CD4-positive, alpha-beta T cell treated with Interleukin-15 for 4 hours (primary cell): ENCODE data around the gene MEAF6.

Experiments used
- DNase-seq: peaks from one replicate; pipeline ENCODE4 v3.0.0-alpha.2; 2020; ENCODE audit warnings: low spot score

Gene MEAF6

DNA sequence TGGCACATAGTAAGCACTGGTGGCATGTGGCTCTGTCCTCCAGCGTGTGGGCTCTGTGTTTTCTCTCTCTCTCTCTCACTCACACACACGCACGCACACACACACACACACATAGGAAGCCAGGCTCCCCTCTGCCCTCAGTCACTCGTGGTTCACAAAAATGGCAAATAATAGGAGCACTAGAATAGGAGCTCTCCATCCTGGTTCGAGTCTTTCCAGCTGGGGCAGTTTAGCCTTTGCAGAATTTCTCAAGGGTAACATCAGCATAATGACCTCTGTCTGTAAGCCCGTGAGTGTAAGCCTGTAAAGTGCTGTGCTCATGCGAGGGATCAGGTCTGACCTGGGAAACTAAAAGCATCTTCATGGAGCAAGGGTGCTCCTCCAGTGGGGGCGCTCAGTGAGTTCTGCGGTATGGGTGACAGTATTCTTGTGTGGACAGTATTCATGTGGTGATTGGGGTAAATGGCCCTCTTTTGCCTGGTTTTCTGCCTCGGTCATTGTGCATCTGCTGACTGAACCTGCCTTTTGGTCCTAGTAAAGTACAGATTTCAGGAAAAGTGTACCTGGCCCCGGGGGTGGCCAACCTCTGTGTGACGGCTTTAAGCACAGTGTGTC, 41.0 kb downstream of the MEAF6 start:
- DNase-seq = peak; percentile 47

DNA sequence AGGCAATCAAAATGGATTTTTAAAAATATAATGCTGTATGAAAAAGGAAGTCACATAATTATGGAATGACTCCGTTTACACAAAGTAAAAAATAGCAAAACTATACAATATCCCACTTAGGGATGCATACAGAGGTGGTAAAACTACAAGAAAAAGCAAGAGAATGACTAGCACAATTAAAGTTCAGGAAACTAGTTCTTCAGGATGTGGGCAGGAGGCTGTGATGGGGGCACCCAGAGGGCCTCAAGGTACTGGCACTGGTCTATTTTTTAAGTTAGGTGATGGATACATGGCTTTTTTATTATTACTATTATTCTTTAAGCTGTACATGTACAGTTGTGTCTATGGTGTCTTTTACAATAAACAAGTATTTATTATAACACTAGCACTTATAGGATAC, 41.6 kb downstream of the MEAF6 start:
- DNase-seq = no peak

DNA sequence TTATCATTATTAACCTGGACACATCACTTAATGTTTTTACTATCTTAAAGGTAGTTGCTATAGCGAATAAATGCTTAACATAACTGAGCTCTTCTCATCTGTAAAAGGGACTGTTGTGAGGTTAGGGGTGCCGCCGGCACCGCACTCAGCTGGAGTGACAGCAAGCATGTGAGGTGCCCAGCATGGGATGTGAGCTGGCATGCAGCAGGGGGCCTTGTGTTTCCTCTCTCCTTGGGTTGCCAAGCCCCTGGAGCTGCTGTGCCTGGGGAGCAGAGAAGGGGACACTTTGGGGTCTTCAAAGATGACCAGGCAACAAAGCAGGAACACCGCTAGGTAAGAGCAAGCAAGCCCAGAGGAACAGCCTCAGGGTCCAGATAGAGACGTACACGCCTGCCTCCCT, 42.3 kb downstream of the MEAF6 start:
- DNase-seq = no peak

DNA sequence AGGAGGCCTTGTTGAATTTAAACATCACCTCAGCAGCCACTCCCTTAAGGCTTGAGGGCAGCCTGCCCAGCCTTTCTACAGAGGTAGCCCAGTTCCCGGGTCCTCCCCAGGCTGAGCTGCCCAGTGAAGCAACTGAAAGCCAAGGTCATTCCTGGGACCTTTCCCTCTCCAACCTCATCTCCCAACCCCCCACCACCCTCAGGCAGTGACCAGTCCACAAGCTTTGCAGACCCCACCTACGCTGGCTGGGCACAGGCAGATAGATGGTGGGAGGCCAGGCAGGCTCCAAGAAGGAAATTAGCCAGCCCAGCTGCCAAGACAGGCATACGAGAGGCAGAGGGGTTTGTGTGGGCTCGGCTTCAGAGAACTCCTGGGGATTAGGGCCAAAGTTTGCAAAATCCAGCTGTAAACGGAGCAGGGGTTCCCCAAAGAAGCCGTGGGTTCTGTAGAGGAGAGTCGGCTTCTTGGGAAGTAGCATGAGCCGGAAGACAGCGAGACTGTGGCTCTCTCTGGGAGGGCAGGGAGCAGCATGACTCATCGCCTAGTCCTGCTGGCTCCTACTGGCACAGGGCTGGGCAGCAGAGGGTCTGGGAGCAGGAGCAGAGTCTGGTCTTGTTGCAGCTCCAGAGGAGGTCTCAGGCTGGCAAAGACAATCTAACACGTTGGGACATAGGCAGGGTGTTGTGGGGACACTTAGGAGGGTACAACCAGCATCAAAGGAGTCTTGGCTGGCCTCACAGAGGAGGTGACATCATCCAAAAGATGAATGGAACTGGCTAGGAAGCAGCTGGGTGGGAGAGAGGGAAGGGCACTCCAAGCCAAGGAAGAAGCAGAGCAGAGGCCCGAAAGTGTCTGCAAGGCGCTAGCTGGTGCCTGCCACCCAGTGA, 43.0 kb downstream of the MEAF6 start:
- no peak for DNase-seq

DNA sequence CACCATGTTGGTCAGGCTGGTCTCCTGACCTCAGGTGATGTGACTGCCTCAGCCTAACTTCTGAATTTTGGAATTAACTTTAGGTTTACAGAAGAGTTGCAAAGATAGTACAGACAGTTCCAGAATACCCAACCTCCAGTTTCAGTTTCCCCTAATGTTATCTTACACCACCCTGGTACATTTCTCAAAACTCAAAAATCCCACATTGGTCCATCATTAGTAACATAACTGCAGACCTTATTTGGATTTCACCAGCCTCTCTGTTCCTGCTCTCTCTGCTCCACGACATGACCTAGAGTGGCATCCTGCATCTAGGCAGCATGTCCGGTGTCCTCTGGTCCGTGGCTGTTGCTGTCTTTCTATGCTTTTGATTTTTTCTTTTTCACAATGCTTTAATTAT, 45.2 kb downstream of the MEAF6 start:
- DNase-seq = no peak

DNA sequence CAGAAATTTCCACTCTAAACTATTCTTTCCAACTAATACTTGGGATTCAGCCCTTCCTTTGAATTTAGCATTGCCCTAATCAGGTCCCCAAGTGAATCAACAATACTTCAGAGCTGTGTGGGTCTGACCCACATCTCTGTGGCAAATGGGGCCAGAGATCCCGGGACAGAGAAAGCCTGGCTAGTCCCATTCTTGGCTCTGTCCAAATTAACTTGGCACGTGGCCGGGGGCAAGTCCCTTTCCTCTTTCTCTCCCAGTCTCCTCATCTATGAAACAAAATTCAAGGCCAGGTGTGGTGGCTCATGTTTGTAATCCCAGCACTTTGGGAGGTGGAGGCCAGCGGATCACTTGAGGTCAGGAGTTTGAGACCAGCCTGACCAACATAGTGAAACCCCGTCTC, 46.5 kb downstream of the MEAF6 start:
- no peak for DNase-seq

DNA sequence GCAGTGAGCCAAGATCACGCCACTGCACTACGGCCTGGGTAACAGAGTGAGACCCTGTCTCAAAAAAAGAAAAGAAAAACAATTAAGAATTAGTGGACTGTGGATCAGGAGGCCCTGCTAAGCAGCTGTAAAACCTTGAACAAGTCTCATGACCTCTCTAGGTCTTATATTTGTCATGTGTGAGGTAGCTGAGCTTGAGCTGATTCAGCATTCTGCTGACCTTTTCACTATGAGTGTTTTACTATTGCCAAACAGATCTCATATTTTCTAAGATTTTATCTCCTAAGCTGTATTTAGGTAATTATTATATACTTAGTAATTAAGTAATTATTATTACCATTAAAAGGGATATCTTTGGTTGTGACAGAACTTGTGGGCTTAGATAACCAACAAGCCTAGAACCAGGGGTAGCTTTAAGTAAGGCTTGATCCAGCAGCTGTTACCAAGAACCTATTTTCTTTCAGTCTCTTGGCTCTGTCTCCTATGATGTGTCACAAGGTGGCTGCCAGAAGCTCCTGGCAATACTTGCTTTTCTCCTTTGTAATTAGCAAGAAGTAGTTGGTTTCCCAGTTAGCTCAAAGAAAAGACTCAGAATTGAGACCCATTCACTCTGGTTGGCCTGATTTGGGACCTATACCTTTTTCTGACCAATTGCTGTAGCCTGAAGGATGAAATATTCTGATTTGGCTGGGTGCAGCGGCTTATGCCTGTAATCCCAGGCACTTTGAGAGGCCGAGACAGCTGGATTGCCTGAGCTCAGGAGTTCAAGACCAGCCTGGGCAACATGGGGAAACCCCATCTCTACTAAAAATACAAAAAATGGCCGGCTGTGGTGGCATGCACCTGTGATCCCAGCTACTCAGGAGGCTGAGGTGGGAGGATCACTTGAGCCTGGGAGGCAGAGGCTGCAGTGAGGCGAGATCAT, 48.7 kb downstream of the MEAF6 start:
- no peak for DNase-seq

DNA sequence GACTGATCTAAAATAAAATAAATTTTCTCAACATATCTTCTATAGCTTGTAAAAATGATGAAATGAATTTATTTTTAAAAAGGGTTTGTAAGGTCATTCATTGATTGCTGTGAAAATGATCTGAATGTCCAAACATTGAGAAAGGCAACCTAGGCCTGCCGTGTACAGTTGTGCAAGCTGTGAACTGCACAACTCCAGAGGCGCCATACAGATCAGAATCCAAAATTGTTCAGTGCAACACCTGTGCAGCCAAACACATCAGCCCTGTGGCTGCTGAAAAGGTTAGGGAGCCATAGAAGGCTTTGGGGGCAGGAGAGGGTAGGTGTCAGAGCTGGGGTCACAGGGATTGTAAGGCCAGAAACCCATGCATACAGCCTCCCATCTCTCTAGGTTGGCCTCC, 50.1 kb downstream of the MEAF6 start:
- DNase-seq = no peak

DNA sequence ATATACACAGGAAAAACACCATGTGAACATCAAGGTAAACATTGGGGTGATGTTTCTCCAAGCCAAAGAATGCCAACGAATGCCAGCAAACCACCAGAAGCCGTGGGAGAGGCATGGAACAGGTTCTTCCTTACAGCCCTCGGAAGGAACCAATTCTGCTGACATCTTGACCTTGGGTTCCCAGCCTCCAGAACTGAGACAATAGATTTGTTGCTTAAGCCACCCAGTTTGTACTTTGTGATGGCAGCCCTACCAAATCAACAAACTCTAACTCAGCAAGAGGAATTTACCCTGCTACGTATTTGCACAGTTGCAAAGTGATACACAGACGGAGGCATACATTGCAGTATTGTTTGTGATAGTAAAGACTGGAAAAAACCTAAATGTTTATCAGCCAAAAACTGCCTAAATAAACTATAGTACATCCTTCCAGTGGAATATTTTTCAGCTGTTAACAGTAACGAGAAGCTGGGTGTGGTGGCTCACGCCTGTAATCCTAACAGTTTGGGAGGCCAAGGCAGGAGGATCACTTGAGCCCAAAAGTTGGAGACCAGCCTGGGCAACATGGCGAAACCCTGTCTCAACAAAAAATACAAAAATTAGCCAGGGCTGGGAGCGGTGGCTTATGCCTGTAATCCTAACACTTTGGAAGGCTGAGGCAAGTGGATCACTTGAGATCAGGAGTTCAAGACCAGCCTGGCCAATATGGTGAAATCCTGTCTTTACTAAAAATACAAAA, 52.7 kb downstream of the MEAF6 start:
- DNase-seq = no peak

DNA sequence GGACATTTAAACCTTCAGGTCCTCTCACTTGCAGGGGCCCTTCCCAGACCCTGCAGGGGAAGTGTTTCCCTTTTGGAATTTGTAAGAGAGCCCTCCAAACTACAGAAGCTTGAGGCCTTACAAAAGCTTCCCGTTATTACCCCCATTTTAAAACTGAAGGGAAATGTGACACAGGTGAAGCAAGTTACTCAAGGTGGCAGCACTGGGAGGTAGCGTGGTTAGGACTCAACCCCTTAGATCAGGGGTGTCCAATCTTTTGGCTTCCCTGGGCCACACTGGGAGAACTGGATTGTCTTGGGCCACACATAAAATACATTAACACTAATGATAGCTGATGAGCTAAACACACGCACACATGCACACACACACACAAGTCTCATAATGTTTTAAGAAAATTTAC, 56.0 kb downstream of the MEAF6 start:
- DNase-seq = no peak

DNA sequence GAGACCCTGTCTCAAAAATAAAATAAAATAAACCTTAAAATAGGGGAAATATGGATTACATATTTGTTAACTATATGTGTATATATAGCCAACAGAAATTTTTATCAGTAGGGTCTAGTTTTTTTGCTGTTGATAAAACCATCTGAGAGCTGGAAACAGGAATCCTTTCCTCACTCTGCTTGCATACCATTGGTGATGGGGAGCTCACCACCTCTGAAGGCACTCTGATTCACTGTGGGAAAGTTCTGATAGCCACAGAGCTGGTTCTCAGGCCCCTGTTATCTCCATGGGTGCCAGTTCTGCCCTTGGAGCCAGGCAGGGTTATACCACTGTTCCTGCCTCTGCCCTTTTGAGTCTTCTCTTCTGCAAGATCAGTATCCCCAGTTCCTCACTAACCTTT, 58.0 kb downstream of the MEAF6 start:
- no peak for DNase-seq

DNA sequence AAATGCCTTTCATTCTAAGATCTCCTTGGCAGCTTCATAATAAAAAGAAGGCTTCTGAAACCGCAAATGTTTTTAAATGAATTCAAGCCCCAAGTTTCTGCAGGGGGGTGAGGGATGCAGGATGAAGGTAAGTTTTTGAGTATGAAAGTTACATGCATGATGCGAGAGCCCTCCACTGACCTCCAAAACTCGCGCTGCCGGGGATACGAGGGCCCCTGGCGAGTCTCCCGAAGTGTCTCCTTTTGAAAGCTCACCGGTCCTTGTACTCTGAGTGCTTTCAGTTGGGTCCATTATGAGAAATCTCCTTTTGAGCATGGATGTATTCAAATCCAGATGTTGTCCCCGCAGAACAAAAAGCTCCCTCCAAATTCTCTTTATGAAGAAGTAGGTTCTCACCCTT, 59.0 kb downstream of the MEAF6 start:
- no peak for DNase-seq

DNA sequence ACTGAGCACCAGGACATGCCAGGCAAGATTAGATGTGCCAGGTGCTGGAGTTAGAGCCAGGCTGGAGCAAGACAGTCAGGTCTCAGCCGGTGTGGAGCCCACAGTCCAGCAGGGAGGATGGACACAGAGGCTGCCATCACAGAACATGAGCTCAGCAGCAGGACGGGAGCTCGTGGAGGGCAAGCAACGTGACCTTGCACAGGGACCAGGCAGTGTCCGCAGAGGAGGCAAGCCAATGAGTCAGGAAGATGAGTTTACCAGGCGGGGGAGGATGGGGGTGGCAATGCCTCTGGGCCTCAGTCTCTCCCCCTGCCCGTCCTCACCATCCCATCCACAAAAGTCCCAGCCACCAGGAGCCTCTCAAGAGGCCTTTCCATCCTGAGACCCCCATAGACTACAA, 60.9 kb downstream of the MEAF6 start:
- DNase-seq = no peak

DNA sequence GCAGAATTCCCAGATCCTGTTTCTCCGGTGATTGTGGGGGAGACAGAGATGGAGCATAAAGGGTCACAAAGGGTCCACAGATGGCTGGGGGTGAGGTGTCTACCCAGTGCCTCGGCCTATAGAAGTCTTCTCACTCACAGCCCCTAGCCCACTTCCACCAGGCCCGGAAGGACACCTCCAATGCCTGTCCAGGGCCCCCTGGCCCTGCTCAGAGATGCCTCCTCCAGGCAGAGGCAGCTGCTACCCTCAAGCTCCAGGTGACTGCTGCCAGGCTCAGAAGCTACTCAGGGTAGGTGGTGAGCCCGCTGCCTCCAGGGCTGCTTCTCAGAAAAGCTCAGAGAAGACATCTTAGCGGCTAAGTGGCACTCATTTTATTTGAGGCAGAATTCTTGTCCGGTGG, 62.1 kb downstream of the MEAF6 start:
- DNase-seq = no peak

DNA sequence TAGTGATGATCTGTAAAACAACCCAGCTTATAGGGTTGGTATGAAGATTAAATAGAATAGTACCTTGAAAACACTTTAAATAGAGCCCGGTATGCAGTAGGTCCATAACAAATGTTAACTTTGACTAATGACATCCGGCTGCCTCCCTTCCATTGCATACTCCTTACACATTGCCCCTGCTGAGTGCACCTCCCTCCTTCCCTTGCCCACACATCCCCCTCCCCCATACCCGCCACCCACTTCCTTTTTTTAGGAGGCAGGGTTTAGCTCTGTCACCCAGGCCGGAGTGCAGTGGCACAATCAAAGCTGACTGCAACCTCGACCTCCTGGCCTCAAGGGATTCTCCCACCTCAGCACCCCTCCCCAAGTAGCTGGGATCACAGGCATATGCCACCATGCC, 64.6 kb downstream of the MEAF6 start:
- no peak for DNase-seq

DNA sequence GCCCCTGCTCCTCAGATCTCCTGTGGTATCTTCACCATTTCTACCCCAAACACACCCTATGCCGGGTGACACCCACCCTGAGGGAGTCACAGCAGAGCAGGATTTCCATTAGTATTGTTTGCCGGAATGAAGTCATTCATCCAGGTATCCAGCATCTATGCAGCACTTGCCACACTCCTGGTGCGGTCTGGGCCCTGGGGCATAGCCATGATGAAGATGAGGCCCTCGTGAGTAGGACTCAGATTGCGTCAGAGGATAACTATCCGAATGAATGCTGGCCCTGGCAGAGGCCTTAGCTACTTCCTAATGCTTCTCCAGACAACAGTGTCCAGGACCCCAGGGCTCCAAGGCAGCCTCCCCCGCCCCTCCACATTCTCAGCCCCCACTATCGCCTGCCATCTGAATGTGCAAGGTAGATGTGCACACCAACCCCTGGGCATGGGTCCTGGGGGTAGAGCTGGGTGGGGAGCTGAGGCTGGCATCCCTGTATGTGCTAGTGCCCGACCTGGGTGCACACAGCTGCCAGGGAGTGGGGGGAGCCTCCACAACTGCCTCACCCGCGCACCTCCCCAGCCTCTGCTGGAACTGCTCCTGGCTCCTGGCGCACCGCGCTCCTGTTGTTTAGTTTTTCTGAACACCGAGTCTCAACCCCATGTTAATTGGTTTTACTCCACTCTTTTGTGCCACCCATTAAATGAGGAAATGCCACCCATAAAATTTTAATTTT, 65.7 kb downstream of the MEAF6 start:
- DNase-seq = no peak

DNA sequence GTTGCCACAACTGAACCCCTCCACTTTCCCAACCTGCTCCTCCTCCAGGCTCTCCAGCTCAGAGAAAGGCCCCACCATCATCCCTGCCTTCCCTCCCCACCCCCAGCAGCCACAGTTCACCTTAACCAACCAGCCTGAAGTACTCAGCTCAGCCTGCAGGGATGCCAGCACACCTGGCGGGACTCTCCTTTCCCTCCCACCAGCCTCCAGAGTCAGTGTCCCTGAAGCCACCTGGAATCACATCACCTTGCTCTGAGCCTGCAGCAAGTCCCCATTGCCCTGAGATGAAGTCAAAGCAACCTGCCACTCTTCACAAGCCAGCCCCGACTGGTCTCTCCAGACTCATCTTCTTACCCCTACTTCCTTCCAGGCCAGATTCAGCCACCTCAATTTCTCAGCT, 66.4 kb downstream of the MEAF6 start:
- DNase-seq = no peak

DNA sequence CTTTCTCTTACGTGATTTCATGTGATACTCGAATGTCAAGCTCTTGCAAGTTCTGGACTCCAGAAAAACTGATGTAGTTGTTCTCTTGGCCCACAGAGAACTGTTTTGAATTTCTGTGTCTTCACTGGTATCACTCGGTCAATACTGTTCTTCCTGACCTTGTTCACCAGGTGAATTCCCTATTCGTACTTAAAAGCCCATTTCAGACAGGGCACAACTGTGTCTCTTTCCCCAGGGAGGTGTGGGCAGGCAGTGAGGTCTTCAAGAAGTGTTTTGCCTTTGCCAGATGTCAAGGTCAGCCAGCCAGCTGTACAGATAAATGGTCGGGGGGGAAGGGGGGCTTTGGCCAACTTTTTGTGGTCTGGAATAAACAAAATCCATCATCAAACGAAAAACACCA, 67.7 kb downstream of the MEAF6 start:
- no peak for DNase-seq

DNA sequence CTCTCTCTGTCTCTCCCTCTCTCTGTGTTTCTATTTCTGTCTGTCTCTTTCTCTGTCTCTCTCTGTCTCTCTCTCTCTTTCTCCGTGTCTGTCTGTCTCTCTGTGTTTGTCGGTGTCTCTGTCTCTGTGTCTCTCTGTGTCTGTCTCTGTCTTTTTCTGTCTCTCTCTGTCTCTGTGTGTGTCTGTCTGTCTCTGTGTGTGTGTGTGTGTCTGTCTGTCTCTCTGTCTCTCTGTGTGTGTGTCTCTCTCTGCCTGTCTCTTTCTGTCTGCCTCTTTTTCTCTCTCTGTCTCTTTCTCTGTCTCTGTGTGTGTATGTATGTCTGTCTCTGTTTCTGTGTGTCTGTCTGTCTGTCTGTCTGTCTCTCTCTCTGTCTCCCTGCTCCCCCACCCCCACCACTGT, 71.9 kb downstream of the MEAF6 start:
- DNase-seq = no peak
